Measurements from ENCODE around the gene PCDHGA5.
"Not testable (repeated sequence)": the region's sequence is repeated elsewhere in the genome, so short reads cannot be mapped to it uniquely, and the experiment has no call there.

Gene PCDHGA5

GRCh38 chr5:141414548-141415274 is 50.7 kb downstream of the PCDHGA5 start:
- not testable (repeated sequence) for DNase-seq (ENCODE audit: low spot score)

- not testable (repeated sequence) for DNase-seq (ENCODE audit: low spot score)
Measured at GRCh38 chr5:141415275-141415618, 51.3 kb downstream of the PCDHGA5 start.

Measured in germinal center (tissue), 1 donor.